Caco-2 (cell line): ENCODE data around the gene KRTAP4-3. TPM values are rescaled to one million over a fixed set of nuclear protein-coding genes. Genes with fewer than 3 reads are reported as not detected.
"Not testable (repeated sequence)": the region's sequence is repeated elsewhere in the genome, so short reads cannot be mapped to it uniquely, and the experiment has no call there.

Experiments used
- BruUV-seq: library from RNA; stranded (reverse); fragments of 400-500 nt; replicated peaks from 2 replicates; lab custom pipeline; 2021; lab: Mats Ljungman, UMichigan
- CTCF ChIA-PET: fragments of 300-600 bp; sonication (Branson Sonifier 250); formaldehyde crosslinking; loops from one replicate; lab custom pipeline; 2022; ENCODE audit warnings: antibody characterized with exemption; lab: Charles Lee
- POLR2A ChIA-PET: fragments of 300-600 bp; sonication (Branson Sonifier 250); formaldehyde crosslinking; loops from one replicate; lab custom pipeline; 2022; ENCODE audit warnings: antibody characterized with exemption; lab: Charles Lee
- DNase-seq, 2 experiments: peaks; one replicate each; pipeline versions ENCODE4 v3.0.0 to v3.0.0-alpha.2; 2020 to 2022
- H3K27me3 ChIP-seq: replicated peaks from 2 replicates; pipeline ENCODE4 v1.6.0; 2011; ENCODE audit warnings: low read length; ENCODE audit not compliant: control insufficient read depth, insufficient read depth
- H3K36me3 ChIP-seq: 2 replicates; pipeline ENCODE4 v1.5.1; 2011; ENCODE audit warnings: low read length; ENCODE audit not compliant: control insufficient read depth, insufficient read depth
- H3K4me1 ChIP-seq: fragments of 250-450 bp; sonication (Bioruptor Pico); 2 replicates; pipeline ENCODE4 v1.5.1; 2020; ENCODE audit warnings: mild to moderate bottlenecking
- H3K4me3 ChIP-seq: 2 replicates; pipeline ENCODE4 v1.5.1; 2011; ENCODE audit warnings: low read depth, mild to moderate bottlenecking, control low read depth, low read length
- H3K9me3 ChIP-seq: fragments of 250-450 bp; sonication (Bioruptor Pico); 2 replicates; pipeline ENCODE4 v1.5.1; 2020; ENCODE audit warnings: mild to moderate bottlenecking, moderate library complexity
- H3K27ac Mint-ChIP-seq: one replicate; pipeline ENCODE4 v1.8.0; 2022; ENCODE audit warnings: mixed read lengths; ENCODE audit not compliant: unreplicated experiment
- H3K27me3 Mint-ChIP-seq: one replicate; pipeline ENCODE4 v1.8.0; 2022; ENCODE audit warnings: mixed read lengths; ENCODE audit not compliant: insufficient read depth, unreplicated experiment
- H3K36me3 Mint-ChIP-seq: one replicate; pipeline ENCODE4 v1.8.0; 2022; ENCODE audit warnings: mild to moderate bottlenecking, mixed read lengths; ENCODE audit not compliant: insufficient read depth, unreplicated experiment
- H3K4me1 Mint-ChIP-seq: one replicate; pipeline ENCODE4 v1.8.0; 2022; ENCODE audit warnings: low read depth, mixed read lengths; ENCODE audit not compliant: unreplicated experiment
- H3K4me3 Mint-ChIP-seq: one replicate; pipeline ENCODE4 v1.8.0; 2022; ENCODE audit warnings: mild to moderate bottlenecking, moderate library complexity, mixed read lengths; ENCODE audit not compliant: unreplicated experiment
- H3K9me3 Mint-ChIP-seq: one replicate; pipeline ENCODE4 v1.8.0; 2022; ENCODE audit warnings: mixed read lengths; ENCODE audit not compliant: unreplicated experiment
- intact Hi-C: fragments of 100-400 bp; cut with micrococcal nuclease; formaldehyde crosslinking; loops from one replicate; pipeline ENCODE4 v1.10.0; 2022; ENCODE audit not compliant: unreplicated experiment
- total RNA-seq: library from RNA; stranded (reverse); gene quantifications from 2 replicates; pipeline ENCODE4 v1.2.3, GENCODE V29; 2022
- TF ChIP-seq, protein P1 (sequence below), 2 experiments: fragments of 200-600 bp in 1 of 2; IDR thresholded peaks; 1 replicate in 1 of 2; 2 replicates in 1 of 2; pipeline versions ENCODE4 v1.5.1 to v1.8.0; 2011 to 2022; ENCODE audit warnings: antibody characterized with exemption in 1 of 2, control low read depth in 1 of 2, inconsistent platforms in 1 of 2, low read depth in 1 of 2, low read length in 1 of 2, mild to moderate bottlenecking in 1 of 2, moderate library complexity in 1 of 2; ENCODE audit not compliant: insufficient read depth in 1 of 2, severe bottlenecking in 1 of 2, unreplicated experiment in 1 of 2

KRTAP4-3 gene
- total RNA-seq, 1 experiment from 2014 or later, result not detected

DNA sequence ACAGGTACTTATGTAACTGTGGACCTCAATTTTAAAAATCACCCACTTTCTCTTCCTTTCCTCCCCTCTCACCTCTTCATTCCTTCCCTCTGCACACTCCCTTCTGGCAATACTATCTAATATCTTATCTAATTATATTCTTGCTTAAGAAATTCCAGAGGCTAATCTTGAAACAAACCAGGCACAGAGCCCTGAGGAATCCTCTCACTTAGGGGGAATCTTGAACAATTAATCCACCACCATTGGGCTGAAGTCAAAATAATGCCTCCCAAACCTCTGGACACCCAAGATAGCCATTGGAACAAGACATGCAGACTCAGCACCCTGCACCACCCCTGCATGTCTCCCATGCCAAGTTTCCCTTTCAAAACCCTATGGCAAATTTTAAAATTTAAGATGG, 26.7 kb downstream of the KRTAP4-3 start:
- H3K27me3 Mint-ChIP-seq, result no peaks in the 10 kb centered on the region
- Histone ChIP-seq H3K36me3 (no peaks in the 10 kb centered on the region), H3K27me3 (no peaks in the 10 kb centered on the region), H3K9me3 (peaks cover 24% of the 10 kb centered on the region), H3K4me3 (no peak overlapping the region), H3K4me1 (no peaks in the 10 kb centered on the region)
- CTCF ChIA-PET, result interaction anchor here (0.6 kb wide), 1 partner anchor 48 kb away, joined by 5 read pairs; no protein-coding TSS in a partner anchor
- POLR2A ChIA-PET, result no interaction called here
- intact Hi-C loops, result no loop called here
- TF ChIP-seq, protein P1, sequence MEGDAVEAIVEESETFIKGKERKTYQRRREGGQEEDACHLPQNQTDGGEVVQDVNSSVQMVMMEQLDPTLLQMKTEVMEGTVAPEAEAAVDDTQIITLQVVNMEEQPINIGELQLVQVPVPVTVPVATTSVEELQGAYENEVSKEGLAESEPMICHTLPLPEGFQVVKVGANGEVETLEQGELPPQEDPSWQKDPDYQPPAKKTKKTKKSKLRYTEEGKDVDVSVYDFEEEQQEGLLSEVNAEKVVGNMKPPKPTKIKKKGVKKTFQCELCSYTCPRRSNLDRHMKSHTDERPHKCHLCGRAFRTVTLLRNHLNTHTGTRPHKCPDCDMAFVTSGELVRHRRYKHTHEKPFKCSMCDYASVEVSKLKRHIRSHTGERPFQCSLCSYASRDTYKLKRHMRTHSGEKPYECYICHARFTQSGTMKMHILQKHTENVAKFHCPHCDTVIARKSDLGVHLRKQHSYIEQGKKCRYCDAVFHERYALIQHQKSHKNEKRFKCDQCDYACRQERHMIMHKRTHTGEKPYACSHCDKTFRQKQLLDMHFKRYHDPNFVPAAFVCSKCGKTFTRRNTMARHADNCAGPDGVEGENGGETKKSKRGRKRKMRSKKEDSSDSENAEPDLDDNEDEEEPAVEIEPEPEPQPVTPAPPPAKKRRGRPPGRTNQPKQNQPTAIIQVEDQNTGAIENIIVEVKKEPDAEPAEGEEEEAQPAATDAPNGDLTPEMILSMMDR (IDR thresholded peaks at IDR 0.05; ENCODE audit: insufficient read depth in 1 of 2, low read depth in 1 of 2, low read length in 1 of 2, severe bottlenecking in 1 of 2, unreplicated experiment in 1 of 2), result no peak
- no peaks in the 10 kb centered on the region for H3K36me3 Mint-ChIP-seq
- no TSS peak for BruUV-seq
- H3K9me3 Mint-ChIP-seq, result peaks cover 88% of the 10 kb centered on the region
- no peaks in the 10 kb centered on the region for H3K4me1 Mint-ChIP-seq
- H3K4me3 Mint-ChIP-seq, result no peak overlapping the region
- DNase-seq, result no peak
- H3K27ac Mint-ChIP-seq, result no peak overlapping the region

DNA sequence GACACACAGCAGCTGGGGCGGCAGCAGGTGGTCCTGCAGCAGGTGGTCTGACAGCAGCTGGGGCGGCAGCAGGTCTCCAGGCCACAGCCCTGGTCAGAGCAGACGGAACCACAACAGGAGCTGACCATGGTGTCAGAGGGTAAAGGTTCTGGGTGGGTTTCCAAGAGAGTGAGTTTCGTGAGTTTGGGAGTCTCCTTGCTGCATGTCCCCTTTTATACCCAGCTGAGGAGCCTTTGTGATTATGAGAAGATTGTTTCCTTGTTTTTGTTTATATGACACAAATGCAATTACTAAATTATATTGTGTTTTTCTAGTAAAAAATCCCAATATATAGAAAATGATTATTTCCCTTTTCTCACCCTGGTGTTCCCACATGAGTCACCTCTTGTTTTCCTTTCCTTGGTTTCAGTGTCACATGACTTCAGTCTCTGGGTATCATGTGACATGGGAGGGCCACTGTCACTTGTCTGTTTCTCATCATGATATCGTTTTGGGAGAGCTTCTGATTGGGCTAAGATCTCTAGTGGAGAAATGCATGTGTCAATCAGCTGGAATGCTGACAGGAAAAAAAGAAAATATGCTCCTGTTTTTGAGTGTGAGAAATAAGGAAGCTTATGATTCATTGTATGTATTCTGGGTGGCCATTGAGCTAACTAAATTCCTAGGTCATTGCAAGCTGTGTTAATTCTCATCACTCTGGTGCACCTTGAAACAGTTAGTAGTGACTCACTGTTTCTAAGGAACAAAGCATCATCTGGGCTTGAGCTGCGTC, 27.5 kb downstream of the KRTAP4-3 start, which contains the start of gene KRTAP4-6:
KRTAP4-6 (minus strand) TSS at position 185 of the 772 bp plus-strand sequence; CDS start at position 128, 57 bp downstream.
- TF ChIP-seq, protein P1 (IDR thresholded peaks at IDR 0.05; ENCODE audit: insufficient read depth in 1 of 2, low read depth in 1 of 2, low read length in 1 of 2, severe bottlenecking in 1 of 2, unreplicated experiment in 1 of 2), result no peak
- H3K4me1 Mint-ChIP-seq, result no peaks in the 10 kb centered on the region
- intact Hi-C loops, result no loop called here
- no TSS peak for BruUV-seq
- H3K4me3 Mint-ChIP-seq, result no peak within 1 kb of the TSS
- H3K36me3 ChIP-seq, result no peaks in the 10 kb centered on the region
- no peaks in the 10 kb centered on the region for H3K4me1 ChIP-seq
- ChIA-PET CTCF (no interaction called here), POLR2A (no interaction called here)
- H3K27me3 ChIP-seq, result no peaks in the 10 kb centered on the region
- H3K9me3 Mint-ChIP-seq, result peaks cover 93% of the 10 kb centered on the region
- peaks cover 24% of the 10 kb centered on the region for H3K9me3 ChIP-seq
- no peak within 1 kb of the TSS for H3K27ac Mint-ChIP-seq
- no peaks in the 10 kb centered on the region for H3K36me3 Mint-ChIP-seq
- no peaks in the 10 kb centered on the region for H3K27me3 Mint-ChIP-seq
- H3K4me3 ChIP-seq, result no peak within 1 kb of the TSS
- no peak for DNase-seq

DNA sequence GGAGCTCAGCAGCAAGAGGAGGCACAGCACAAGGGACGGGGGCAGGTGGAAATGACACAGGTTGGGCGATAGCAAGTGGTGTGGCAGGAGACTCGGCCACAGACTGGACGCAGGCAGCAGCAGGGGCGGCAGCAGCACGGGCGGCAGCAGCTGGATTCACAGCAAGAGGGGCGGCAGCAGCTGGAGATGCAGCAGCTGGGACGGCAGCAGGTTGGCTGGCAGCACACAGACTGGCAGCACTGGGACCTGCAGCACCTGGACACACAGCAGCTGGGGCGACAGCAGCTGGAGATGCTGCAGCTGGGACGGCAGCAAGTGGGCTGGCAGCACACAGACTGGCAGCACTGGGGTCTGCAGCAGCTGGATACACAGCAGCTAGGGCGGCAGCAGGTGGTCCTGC, 28.2 kb downstream of the KRTAP4-3 start:
- POLR2A ChIA-PET, H3K4me1 Mint-ChIP-seq, H3K4me3 ChIP-seq, intact Hi-C loops, DNase-seq, BruUV-seq, H3K4me3 Mint-ChIP-seq, H3K36me3 ChIP-seq, H3K27me3 ChIP-seq, H3K4me1 ChIP-seq, H3K27me3 Mint-ChIP-seq, CTCF ChIA-PET, H3K27ac Mint-ChIP-seq, H3K36me3 Mint-ChIP-seq: not testable (repeated sequence)
- H3K9me3 ChIP-seq, result peaks cover 24% of the 10 kb centered on the region
- H3K9me3 Mint-ChIP-seq, result peaks cover 87% of the 10 kb centered on the region
